Endothelial cell of umbilical vein (primary cell): ENCODE data around the gene PBX2. TPM values are rescaled to one million over a fixed set of nuclear protein-coding genes. Genes with fewer than 3 reads are reported as not detected.
A peak's percentile ranks its signal among the peaks of the same experiment; 100 is the strongest.

Experiments
- BruUV-seq: library from RNA; stranded (reverse); fragments of 400-500 nt; replicated peaks from 2 replicates; lab custom pipeline; 2021; lab: Mats Ljungman, UMichigan
- CTCF ChIA-PET: fragments of 300-600, 350-600 bp; sonication (Branson Sonifier 250); formaldehyde crosslinking; loops from one replicate; lab custom pipeline; 2021; ENCODE audit warnings: antibody characterized with exemption, inconsistent platforms; lab: Charles Lee
- POLR2A ChIA-PET: fragments of 300-600, 350-600 bp; sonication (Branson Sonifier 250); formaldehyde crosslinking; loops from one replicate; lab custom pipeline; 2021; ENCODE audit warnings: antibody characterized with exemption, inconsistent platforms; lab: Charles Lee
- DNase-seq: peaks from one replicate; pipeline ENCODE4 v3.0.0-alpha.2; 2011; ENCODE audit warnings: low read depth, low spot score
- FAIRE-seq: peaks from 2 replicates; lab custom pipeline; 2011; peaks lifted over from hg19 to GRCh38; lab: Jason Lieb, UNC
- H2AFZ ChIP-seq: 2 replicates; pipeline ENCODE4 v1.6.0; 2012; ENCODE audit warnings: low read depth, low read length, control low read depth, inconsistent platforms
- H3K27ac ChIP-seq: 2 replicates; pipeline ENCODE4 v1.5.1; 2011; ENCODE audit warnings: low read depth, mild to moderate bottlenecking, control low read depth, low read length, moderate library complexity; ENCODE audit not compliant: insufficient read depth
- H3K27me3 ChIP-seq, 2 experiments: 2 replicates each; pipeline versions ENCODE4 v1.6.0 to v1.6.1; 2011; ENCODE audit warnings: low read length in 2 of 2, mixed read lengths in 1 of 2; ENCODE audit not compliant: control insufficient read depth in 2 of 2, insufficient read depth in 2 of 2
- H3K36me3 ChIP-seq, 2 experiments: 2 replicates in 1 of 2; 3 replicates in 1 of 2; pipeline ENCODE4 v1.5.1; 2011; ENCODE audit warnings: low read length in 2 of 2, mild to moderate bottlenecking in 1 of 2, moderate library complexity in 1 of 2; ENCODE audit not compliant: control insufficient read depth in 2 of 2, insufficient read depth in 2 of 2; ENCODE audit errors: extremely low read depth in 1 of 2
- H3K4me1 ChIP-seq: 3 replicates; pipeline ENCODE4 v1.5.1; 2011; ENCODE audit warnings: mild to moderate bottlenecking, low read length; ENCODE audit not compliant: control insufficient read depth, insufficient read depth; ENCODE audit errors: extremely low read depth
- H3K4me2 ChIP-seq: 2 replicates; pipeline ENCODE4 v1.6.1; 2011; ENCODE audit warnings: low read length, control low read depth, mixed read lengths; ENCODE audit not compliant: insufficient read depth
- H3K4me3 ChIP-seq, 3 experiments: fragments of 200-600 bp in 1 of 3; sonication (generic), shearing (Covaris generic) in 1 of 3; replicated peaks in 1 of 3; 2 replicates each; pipeline ENCODE4 v1.5.1; 2011 to 2016; ENCODE audit warnings: control low read depth in 3 of 3, low read length in 3 of 3, mild to moderate bottlenecking in 2 of 3, inconsistent platforms in 1 of 3, low read depth in 1 of 3, moderate library complexity in 1 of 3; ENCODE audit not compliant: insufficient read depth in 1 of 3
- H3K79me2 ChIP-seq: 2 replicates; pipeline ENCODE4 v1.6.0; 2012; ENCODE audit warnings: low read length, inconsistent platforms; ENCODE audit not compliant: control insufficient read depth, insufficient read depth
- H3K9ac ChIP-seq: replicated peaks from 2 replicates; pipeline ENCODE3; 2011; ENCODE audit warnings: low read length, control low read depth; ENCODE audit not compliant: insufficient read depth; ENCODE audit errors: extremely low read depth
- H3K9me1 ChIP-seq: replicated peaks from 3 replicates; pipeline ENCODE4 v1.6.0; 2011; ENCODE audit warnings: mild to moderate bottlenecking, low read length; ENCODE audit not compliant: control insufficient read depth, insufficient read depth; ENCODE audit errors: extremely low read depth
- H3K9me3 ChIP-seq: replicated peaks from 2 replicates; pipeline ENCODE4 v1.5.1; 2012; ENCODE audit warnings: low read length, inconsistent platforms; ENCODE audit not compliant: control insufficient read depth, insufficient read depth
- H4K20me1 ChIP-seq: replicated peaks from 2 replicates; pipeline ENCODE3; 2011; ENCODE audit warnings: mild to moderate bottlenecking, low read length; ENCODE audit not compliant: control insufficient read depth, insufficient read depth; ENCODE audit errors: extremely low read depth
- CTCF ChIP-seq, 2 donors: IDR thresholded peaks; 1 replicate in 1 of 2; 2 replicates in 1 of 2; pipeline ENCODE4 v1.5.1; 2011; ENCODE audit warnings: low read length in 2 of 2, mild to moderate bottlenecking in 2 of 2, moderate library complexity in 2 of 2, control low read depth in 1 of 2, inconsistent platforms in 1 of 2, low read depth in 1 of 2; ENCODE audit not compliant: insufficient read depth in 1 of 2; ENCODE audit errors: extremely low read depth in 1 of 2
- EZH2 ChIP-seq: IDR thresholded peaks from 2 replicates; pipeline ENCODE4 v1.6.1; 2012; ENCODE audit warnings: borderline replicate concordance, low read depth, mild to moderate bottlenecking, moderate library complexity, low read length, inconsistent platforms; ENCODE audit not compliant: severe bottlenecking
- FOS ChIP-seq: IDR thresholded peaks from 2 replicates; pipeline ENCODE4 v1.6.1; 2011; ENCODE audit warnings: mild to moderate bottlenecking, low read length, moderate library complexity, borderline replicate concordance; ENCODE audit not compliant: insufficient read depth
- GATA2 ChIP-seq: IDR thresholded peaks from 2 replicates; pipeline ENCODE4 v1.7.0; 2011; ENCODE audit warnings: low read depth, mild to moderate bottlenecking, moderate library complexity, mixed read lengths, low read length; ENCODE audit not compliant: insufficient read length, insufficient read depth
- JUN ChIP-seq: IDR thresholded peaks from 2 replicates; pipeline ENCODE4 v1.6.1; 2011; ENCODE audit warnings: borderline replicate concordance, low read depth; ENCODE audit not compliant: insufficient read length, insufficient read depth
- MAX ChIP-seq: IDR thresholded peaks from 2 replicates; pipeline ENCODE4 v1.6.1; 2011; ENCODE audit not compliant: insufficient read depth, insufficient read length
- MYC ChIP-seq: IDR thresholded peaks from one replicate; pipeline ENCODE4 v1.6.1; 2011; ENCODE audit warnings: mild to moderate bottlenecking, low read depth, low read length
- POLR2A ChIP-seq: IDR thresholded peaks from 2 replicates; pipeline ENCODE4 v1.6.1; 2012; ENCODE audit warnings: low read depth, mild to moderate bottlenecking, control low read depth, low read length
- POLR2AphosphoS5 ChIP-seq: IDR thresholded peaks from 2 replicates; pipeline ENCODE4 v1.6.1; 2012; ENCODE audit warnings: low read depth, mild to moderate bottlenecking, control low read depth, low read length, moderate library complexity; ENCODE audit not compliant: insufficient read depth
- dilution Hi-C: fragments of 300-500 bp; cut with MboI; formaldehyde crosslinking; loops from one replicate; pipeline ENCODE4 v1.15.0; 2019; ENCODE audit warnings: low sequenced_read_pairs; ENCODE audit not compliant: extremely low pct_ligation_motif_present
- intact Hi-C: fragments of 100-400 bp; cut with micrococcal nuclease; formaldehyde crosslinking; loops from one replicate; pipeline ENCODE4 v1.10.0; 2022
- polyA plus RNA-seq, 4 experiments: library from polyadenylated mRNA; depleted of rRNA in 3 of 4; stranded (reverse) in 3 of 4; unstranded in 1 of 4; fragments of >200 nt; gene quantifications; 2 replicates each; pipeline versions ENCODE4 v1.2.1 to v1.2.3, GENCODE V29; 2011 to 2012; ENCODE audit warnings: missing spikeins in 1 of 4
- total RNA-seq: library from RNA; stranded (reverse); gene quantifications from 2 replicates; pipeline ENCODE4 v1.2.3, GENCODE V29; 2021

PBX2 gene
- total and polyA plus RNA-seq, 2 donors (not counting 3 experiments of a cell fraction or from before 2014, with no cell fraction given), result 82.3 to 100 TPM

- Histone ChIP-seq H3K79me2 (peaks cover 23% of the 10 kb centered on the region), H2AFZ (no peak overlapping the region), H3K9me1 (no peaks in the 10 kb centered on the region), H3K36me3 (peaks cover 0 to 16% of the 10 kb centered on the region in 2 experiments), H3K9ac (peak overlapping the region; percentile 66), H3K4me3 (peak overlapping the region; percentile 32 to 83 (median 73)), H4K20me1 (no peaks in the 10 kb centered on the region), H3K27me3 (no peaks in the 10 kb centered on the region), H3K27ac (peak overlapping the region; percentile 51), H3K4me2 (peak overlapping the region; percentile 89), H3K9me3 (no peaks in the 10 kb centered on the region), H3K4me1 (peaks cover 41% of the 10 kb centered on the region)
- FAIRE-seq (no peak), DNase-seq (no peak)
- intact Hi-C loops (no loop called here), dilution Hi-C loops (no loop called here)
- ChIA-PET CTCF (interaction anchor here (1.1 to 1.4 kb wide), 2 partner anchors 60 to 61 kb away, joined by 3 to 4 read pairs; partner anchors contain the start of gene ATF6B), POLR2A (no interaction called here)
- BruUV-seq, result TSS peak; percentile 4
- TF ChIP-seq CTCF (IDR thresholded peaks at IDR 0.05; ENCODE audit: extremely low read depth in 1 of 2, insufficient read depth in 1 of 2, low read depth in 1 of 2, low read length in 2 of 2) (no peak), GATA2 (no peak), FOS (no peak), JUN (no peak), MYC (no peak), EZH2 (no peak), POLR2AphosphoS5 (no peak), POLR2A (no peak), MAX (no peak)
Measured at GRCh38 chr6:32189069-32189741, 797 bp downstream of the PBX2 start.
